H54 (cell line): ENCODE results near the gene CC2D2A.

Experiments used
- DNase-seq: peaks from one replicate; pipeline ENCODE4 v3.0.0; 2011; ENCODE audit warnings: low spot score, mixed read lengths; ENCODE audit not compliant: insufficient read length
- FAIRE-seq: peaks from 3 replicates; lab custom pipeline; 2011; peaks lifted over from hg19 to GRCh38; lab: Jason Lieb, UNC
- POLR2A ChIP-seq: IDR thresholded peaks from 2 replicates; pipeline ENCODE4 v1.6.1; 2011; ENCODE audit warnings: low read depth, mild to moderate bottlenecking, low read length

The CC2D2A gene

GRCh38 chr4:15482842-15483241, 13.2 kb downstream of the CC2D2A start:
- TF ChIP-seq POLR2A, result no peak
- DNase-seq (no peak), FAIRE-seq (no peak)

GRCh38 chr4:15488136-15488535, 18.5 kb downstream of the CC2D2A start:
- FAIRE-seq (no peak), DNase-seq (no peak)
- no peak for TF ChIP-seq POLR2A

GRCh38 chr4:15488658-15489470, 19.2 kb downstream of the CC2D2A start:
- FAIRE-seq (no peak), DNase-seq (no peak)
- no peak for TF ChIP-seq POLR2A

- no peak for FAIRE-seq
Observed at GRCh38 chr4:15489551-15489950, 19.9 kb downstream of the CC2D2A start.

GRCh38 chr4:15493411-15493810, 23.7 kb downstream of the CC2D2A start:
- no peak for TF ChIP-seq POLR2A
- FAIRE-seq, result no peak
- DNase-seq, result no peak

More at GRCh38 chr4:15489551-15489950, 19.9 kb downstream of the CC2D2A start:
- DNase-seq, result no peak
- no peak for TF ChIP-seq POLR2A

GRCh38 chr4:15495621-15496020, 25.9 kb downstream of the CC2D2A start:
- no peak for FAIRE-seq
- DNase-seq, result no peak
- TF ChIP-seq POLR2A, result no peak

GRCh38 chr4:15498356-15498755, 28.7 kb downstream of the CC2D2A start:
- no peak for DNase-seq
- TF ChIP-seq POLR2A, result no peak
- FAIRE-seq, result no peak

- DNase-seq (no peak), FAIRE-seq (no peak)
- TF ChIP-seq POLR2A, result no peak
Observed at GRCh38 chr4:15500701-15501100, 31.0 kb downstream of the CC2D2A start.

- FAIRE-seq (no peak), DNase-seq (no peak)
- no peak for TF ChIP-seq POLR2A
Observed at GRCh38 chr4:15501941-15502340, 32.3 kb downstream of the CC2D2A start.

GRCh38 chr4:15502384-15502783, 32.7 kb downstream of the CC2D2A start:
- FAIRE-seq, result no peak
- DNase-seq, result no peak
- no peak for TF ChIP-seq POLR2A

- FAIRE-seq (no peak), DNase-seq (no peak)
- TF ChIP-seq POLR2A, result no peak
Observed at GRCh38 chr4:15504041-15504440, 34.4 kb downstream of the CC2D2A start.

- FAIRE-seq (no peak), DNase-seq (no peak)
- no peak for TF ChIP-seq POLR2A
Observed at GRCh38 chr4:15506464-15506863, 36.8 kb downstream of the CC2D2A start.

GRCh38 chr4:15507679-15508078, 38.0 kb downstream of the CC2D2A start:
- no peak for TF ChIP-seq POLR2A
- FAIRE-seq (no peak), DNase-seq (no peak)

GRCh38 chr4:15510961-15511360, 41.3 kb downstream of the CC2D2A start:
- DNase-seq (no peak), FAIRE-seq (no peak)
- no peak for TF ChIP-seq POLR2A

GRCh38 chr4:15513545-15513944, 43.9 kb downstream of the CC2D2A start:
- DNase-seq, result no peak
- FAIRE-seq, result no peak
- TF ChIP-seq POLR2A, result no peak
